ENCODE measurements around the gene RARB.

Gene RARB

DNA sequence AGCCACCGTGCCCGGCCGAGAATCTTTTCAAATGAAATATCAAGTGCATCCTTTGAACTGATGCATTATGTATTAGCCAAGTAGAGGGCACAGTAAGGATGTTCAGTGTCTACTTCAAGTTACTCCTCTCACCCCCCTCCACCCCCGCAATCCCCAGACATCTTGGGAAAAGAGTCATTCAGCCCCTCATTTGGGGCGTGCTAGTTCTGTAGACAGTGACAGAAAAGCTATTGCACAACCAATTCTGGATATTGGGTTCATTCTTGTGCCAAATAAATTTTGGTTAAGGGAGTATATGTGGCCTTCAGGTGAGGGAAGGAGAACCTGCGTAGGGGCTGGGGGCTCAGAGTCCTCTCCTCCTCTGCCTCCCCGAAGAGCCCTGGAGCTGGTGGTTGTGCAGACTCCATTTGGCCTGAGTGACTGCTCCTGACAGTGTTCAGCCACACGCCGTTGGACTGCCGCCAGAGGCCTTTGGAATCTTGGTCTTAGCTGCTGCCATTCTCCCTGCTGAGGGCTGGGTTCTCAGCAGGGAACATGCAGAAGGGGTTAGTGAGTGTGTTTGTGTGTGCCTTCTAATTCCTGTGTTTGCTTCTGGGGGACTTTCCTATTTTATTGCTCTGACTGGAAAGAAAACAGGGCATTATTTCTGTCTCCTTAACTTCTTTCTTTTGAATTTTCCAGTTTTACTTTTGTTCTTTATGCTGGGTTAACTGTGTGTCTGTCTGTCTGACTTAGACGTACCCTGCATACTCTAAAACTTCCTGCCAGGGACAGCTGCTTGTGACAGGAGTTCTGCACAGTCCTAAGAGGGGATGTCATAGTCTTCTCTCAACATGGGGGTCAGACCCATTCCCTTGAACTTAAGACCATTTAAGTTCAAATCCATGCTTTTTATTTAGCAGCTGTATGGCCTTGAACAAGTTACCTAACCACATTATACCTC, 21.0 kb downstream of the RARB start:
- no peak for DNase-seq (ENCODE audit: low read depth)

DNA sequence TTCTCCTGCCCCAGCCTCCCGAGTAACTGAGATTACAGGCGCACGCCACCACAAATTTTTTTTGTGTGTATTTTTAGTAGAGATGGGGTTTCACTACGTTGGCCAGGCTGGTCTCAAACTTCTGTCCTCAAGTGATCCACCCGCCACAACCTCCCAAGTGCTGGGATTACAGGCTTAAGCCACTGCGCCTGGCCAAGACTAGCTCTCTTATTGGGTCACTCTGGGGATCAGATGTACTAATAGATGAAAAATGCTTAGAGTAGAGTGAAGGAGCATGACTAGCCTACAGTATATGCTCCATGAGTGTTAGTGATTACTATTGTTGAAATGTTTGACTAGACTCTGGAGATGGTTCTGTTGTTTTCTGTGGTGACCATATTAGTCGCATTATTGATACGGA, 21.8 kb downstream of the RARB start:
- DNase-seq (ENCODE audit: low read depth), result no peak

DNA sequence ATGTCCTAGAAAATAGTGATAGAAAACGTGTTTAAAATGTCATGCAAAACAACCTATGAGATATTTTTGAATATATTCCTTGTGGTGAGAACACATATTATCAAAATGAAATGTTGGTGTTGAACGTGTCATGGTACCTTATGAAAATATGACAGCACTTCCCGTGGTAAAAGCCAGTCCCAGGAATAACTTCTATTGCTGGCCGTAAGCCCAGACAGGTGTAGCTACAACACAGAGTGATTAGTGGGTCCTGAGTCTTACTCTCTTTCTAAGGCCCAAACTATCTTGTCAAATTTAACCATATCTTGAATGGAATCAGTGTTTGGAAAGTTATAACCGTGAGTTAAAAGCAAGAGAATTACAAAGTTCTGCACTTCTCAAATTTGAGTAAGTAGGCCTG, 24.1 kb downstream of the RARB start:
- no peak for DNase-seq (ENCODE audit: low read depth)

DNA sequence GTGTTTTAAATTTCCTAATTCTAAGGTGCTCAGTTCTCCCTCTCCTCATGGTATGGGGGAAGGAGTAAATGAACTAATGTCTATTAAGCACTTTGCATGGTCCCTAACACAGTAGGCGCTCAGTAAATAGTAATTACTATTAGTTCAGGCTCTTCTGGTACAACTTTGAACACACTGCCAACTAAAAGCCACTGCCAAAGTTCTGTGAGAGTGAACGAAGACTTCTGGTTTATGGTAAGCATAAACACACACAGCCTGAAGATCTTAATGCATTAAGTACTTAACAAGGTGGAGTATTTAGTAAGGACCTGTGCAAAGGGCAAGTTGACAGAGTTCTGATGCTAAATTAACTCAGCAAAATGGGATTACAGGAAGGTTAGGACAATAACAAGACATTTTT, 24.7 kb downstream of the RARB start:
- DNase-seq (ENCODE audit: low read depth), result no peak

DNA sequence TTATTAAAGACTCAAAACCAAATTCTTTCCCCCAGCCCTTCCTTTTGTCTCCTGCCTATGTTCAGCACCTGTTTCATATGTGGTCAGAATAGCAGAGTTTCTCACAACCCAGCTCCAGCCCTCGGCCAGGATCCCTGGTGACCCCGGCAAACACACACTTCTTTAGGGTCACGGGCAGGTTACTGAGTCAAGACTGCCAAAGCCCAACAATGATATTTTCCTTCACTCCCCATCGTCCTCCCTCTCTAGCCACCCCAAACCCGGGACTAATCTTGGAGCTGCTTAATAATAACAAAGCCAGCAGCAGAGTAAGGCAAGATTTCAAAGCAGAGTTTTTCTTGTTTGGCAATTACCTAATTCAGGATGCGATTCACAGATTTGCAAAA, 25.5 kb downstream of the RARB start:
- DNase-seq (ENCODE audit: low read depth), result no peak

DNA sequence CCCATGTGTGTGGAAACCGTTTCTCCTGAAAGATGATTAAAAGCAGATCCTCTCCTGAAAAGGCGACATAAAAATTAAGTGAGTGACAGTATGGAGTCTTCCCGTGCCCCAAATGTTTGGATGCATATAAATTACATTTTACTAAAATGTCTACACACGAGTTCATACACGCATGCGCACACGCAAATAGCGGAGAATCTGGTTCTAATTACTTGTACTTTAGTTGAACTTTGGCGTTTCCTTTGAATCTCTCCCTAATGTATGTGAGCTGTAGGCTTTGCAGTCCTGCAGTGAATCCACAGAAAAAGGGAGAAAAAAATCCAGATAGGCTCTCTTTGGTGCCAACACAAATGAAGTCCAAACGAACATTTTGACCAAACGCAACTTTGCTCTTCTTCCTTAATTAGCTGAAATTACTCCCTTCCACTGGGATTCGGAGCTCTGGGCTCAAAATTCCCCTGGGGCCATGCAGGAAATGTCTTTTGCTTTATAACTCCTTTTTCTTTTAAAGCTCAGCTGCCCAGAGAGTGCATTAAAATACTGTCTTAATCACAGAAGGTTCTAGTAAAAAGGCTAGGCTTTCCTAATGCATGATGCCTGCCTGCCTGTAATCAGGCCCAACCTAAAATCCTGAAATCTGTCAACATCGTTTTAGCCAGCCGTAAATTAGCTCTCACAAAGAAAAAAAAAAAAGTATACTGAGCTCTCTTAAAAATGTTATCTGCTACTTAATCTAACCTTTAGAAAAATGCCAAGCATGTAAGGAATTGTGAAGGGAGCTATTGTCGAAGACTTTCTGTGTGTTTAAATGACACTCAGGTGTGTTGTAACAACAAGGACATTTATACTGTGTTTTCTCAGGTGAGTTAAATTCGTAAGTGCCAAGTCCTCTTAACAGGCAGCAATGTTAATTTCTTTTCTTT, 26.2 kb downstream of the RARB start:
- no peak for DNase-seq (ENCODE audit: low read depth)

DNA sequence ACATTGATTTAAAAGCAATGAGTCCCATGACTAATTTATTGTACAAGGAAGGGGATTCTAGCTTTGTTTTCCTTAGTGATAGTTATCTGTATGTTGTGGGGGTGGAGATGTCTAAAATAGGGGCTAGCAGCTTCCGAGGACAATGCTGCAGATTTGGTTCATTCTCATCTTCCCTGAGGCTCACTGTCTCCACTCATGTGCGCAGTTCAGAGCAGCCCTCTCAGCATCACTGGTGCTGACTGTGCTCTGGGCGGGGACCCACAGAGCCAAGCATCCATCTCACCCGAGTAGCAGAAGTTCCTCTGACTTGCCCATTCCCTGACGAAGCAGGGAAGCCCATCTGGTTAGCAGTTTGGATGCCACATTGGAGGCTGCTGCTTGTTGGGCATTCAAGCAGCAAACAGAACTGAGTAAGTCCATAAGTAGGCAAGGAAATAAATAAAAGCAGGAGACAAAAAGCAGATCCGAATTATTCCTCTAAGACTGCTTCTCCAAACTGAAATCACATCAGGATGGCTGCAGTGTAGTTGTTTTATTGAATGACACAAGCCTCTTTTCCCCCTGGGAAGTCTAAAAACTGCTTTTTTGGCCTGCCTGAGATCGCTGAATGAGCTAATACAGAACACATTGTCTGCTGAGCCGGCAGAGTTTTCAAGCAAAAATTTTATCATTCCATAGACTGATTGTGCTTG, 27.5 kb downstream of the RARB start:
- no peak for DNase-seq (ENCODE audit: low read depth)

DNA sequence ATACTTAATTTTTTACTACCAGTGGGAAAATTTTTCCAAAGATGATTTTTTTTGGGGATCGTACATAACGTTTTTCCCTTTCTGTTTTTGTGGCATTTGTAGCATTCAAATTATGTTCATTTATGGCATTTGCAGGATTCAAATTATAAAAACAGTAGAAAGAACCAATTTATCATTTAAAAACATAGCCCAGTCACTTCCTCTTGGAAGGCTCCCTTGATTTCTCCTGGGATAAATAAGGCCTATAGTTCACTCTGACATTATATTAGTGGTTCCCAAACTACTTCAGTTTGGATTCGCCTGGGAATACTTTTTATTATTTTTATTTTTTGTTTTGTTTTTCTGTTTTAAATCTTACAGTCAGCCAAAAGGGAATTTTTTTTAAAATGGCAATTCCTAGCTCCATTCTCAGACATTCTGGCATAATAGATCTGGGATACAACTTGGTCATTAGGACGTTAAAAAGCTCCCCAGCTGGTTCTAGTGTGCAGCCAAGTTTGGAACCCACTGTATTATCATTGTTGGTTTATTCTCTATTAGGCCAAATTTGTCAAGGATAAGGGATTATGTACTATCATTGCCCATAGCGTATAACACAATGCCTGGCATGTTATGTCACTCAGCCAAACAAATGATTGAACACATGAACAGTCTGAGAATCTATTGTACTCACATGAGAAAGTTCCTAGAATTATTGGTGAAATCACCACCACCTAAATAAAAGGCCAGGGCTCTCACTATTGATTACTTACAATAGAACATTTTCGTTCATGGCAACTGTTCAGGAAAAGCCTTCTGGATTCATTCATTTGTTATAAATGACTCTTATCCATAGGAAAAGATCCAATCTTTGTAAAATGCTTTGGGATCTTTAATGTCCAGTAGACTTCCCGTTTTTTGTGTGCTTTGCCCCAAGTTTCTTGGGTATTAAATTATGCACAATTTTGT, 28.9 kb downstream of the RARB start:
- no peak for DNase-seq (ENCODE audit: low read depth)

DNA sequence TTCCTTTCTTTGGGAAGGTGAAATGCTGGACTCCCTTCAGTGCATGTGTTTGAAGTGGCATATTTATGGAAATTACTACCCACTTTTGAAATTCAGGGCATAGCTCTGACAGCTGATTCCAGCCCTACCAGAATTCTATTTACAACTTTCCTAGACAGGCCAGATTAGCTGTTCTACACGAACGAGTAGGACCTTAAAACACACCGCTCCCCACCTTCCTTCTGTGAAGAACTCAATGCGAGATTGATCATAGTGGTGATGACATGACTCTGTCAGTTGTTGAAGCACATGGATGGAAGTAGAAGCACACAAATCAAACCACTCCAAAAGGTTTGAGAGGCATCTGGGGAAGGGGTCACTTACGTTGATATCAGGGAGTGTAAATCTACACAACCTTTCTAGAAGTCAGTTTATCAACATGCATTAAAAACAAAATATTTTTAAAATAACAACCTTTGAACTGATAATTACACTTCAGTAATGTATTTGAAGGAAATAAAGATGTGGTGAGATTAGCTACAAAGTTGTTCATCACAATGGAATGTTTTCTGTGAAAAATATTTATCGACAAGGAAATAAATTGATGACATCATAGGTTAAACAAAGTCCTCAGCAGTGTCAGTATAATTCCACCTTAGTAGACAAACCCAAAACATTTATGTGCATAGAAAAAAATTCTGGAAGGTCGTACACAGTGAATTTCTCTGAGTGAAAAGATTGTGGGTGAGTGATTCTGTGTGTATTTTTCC, 29.8 kb downstream of the RARB start:
- DNase-seq (ENCODE audit: low read depth), result no peak

DNA sequence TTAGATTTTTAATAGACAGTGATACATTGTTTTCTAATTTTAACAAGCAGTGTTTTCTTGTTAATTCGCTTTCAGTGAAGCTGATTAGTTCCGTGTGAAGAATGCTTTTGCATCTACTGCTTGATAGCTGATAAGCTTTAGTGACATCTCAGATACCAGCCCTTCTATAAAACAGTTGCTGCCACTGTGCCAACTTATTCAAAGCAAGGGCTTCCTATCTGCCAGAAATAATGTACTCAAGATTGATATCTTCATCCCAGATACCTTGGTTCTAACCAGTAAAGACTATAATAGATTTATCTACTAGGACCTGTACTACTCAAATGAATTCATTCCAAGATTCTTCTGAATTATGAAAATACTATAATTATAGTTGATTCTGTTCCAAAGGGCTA, 30.4 kb downstream of the RARB start:
- no peak for DNase-seq (ENCODE audit: low read depth)

DNA sequence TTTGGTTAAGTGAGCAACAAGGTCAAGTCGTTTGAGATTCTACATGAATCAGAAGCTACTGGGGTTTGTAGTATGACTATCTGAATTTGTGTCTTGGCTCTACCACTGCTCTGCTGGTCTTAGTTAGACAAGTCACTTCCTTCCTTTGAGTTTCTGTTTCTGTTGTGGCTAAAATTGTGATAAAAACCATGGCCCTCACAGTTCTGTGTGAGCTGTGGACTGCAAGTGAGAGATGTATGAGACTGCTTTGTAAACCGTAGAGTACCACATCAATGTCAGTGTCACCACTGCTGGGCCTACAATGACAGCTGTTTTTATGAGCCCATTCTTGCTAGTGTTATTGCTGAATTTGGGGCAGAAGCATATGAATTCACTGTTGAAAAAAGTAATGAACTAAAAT, 32.7 kb downstream of the RARB start:
- DNase-seq (ENCODE audit: low read depth), result no peak

DNA sequence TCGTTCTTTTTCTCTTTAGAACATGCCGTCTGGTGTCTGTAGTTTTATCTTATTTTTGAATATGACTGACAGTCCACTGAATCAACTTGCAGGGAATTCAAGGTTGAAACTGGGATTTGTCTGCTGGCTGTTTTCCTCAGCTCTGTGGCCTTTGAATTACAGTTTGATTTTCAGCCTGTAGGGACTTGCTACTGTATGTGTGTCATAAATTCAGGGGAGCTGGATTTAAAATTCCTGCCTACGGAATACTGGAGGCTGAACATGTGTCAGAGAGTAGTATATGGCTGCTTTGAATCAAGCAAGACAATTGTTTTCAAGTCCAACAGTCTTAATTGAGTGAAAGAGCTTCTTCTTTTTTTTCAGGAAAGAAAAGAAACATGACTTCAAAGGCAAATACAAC, 33.9 kb downstream of the RARB start:
- DNase-seq (ENCODE audit: low read depth), result no peak

DNA sequence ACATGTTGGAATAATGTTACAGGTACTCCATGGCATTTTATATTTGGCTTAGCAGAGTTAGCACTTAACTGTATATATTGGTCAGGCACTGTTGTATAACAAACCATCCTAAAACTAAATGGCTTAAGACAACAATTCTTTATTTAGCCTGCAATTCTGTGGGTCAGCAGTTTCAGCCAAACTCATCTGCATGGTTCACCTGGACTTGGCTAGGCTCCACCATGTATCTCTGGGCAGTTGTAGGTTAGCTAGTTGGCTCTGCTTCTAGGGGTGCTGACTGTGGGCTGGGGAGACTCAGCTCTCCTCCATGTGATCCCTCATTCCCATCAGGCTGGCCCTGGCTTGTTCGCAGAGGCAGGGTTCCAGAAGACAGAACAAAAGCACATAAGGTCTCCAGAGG, 34.4 kb downstream of the RARB start:
- DNase-seq (ENCODE audit: low read depth), result no peak

DNA sequence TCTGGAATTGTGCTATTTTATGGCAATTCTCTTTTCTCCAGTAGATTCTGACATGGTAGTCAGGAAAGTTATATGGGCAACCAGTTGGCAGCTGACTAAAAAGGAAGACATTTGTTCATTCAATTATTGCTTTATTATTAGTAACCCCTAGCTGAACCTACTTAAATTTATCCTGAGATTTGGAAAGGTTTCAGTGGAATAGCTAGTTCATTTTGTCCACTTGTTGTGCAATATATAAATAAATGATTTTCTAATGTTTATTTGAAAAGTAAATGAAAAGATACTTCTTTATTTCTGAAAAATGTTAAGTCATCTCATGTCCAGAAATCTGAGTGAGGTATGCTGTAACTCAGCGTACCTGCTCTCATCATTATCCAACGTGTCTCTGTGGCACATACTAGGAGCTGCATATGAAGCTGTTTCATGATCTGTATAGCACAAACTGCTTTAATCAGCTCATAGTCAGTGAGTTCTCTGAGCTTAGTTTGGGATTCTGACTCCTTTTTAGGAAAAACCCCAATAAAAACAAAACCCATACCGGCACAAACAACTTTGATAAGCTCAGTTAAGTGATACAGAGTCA, 35.9 kb downstream of the RARB start:
- no peak for DNase-seq (ENCODE audit: low read depth)

DNA sequence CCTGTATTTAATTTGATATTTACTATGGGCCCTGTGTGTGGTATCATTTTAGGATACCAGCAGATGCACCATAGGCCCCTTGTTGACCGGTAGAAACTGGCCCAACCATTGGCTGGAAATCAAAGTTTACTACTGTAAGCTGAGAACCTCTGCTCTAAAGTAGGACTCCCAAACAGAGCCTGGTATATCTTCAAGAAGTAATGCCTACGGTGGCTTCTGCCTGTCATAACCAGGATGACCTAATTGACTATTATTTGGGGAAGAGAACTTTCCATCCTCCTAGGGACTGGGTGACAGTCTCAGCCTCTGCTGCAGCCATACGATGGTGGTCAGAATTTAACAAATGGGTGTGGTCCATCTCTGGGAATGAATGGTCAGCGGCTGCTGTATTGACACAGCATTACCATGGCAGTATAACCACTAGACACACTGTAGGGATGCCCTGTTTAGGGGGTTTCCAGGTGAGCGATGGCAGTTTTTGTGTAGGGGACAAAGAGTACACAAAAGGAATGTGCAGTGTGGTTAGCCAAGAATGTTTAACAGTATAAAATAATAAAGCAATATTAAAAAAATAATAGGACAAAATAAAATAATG, 37.3 kb downstream of the RARB start:
- no peak for DNase-seq (ENCODE audit: low read depth)

DNA sequence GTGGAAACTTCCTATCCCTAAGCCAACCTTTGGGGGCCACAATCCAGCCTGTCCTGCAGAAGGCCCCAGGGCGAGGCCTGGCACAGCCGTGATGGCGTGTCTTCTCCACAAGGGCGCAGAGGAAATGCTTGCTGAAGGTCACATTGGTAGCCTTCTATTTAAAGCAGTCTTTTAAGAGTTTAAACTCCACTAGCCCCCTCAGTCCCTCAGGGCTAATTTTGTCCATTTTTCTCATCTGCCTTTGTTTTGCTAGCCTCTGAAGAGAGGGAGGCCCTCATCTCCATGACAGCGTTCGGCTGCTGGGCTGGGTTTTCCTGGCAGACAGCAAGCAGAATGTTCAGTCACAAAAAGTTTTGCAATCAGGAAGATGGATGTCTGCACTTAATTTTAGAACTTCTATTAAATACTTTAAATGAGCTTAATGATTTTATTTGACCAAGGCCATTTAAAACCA, 40.8 kb downstream of the RARB start:
- no peak for DNase-seq (ENCODE audit: low read depth)

DNA sequence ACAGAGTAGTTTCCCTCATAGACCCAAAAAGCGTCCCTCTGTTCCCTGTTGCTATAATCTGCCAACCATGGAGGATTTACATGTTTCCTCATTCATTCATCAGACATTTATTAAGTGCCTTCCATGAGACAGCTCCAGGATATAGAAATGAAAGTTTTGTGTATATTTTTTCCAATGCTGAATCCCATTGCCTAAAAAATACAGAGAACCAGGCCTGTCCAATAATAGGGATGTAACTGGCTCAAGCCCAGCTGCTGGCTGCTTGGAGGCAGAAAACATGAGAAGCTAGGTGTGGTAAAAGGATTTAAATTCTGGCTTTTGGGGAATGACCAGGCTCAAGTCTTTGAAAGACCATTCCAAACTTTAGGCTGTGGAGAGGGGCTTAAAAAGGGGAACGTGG, 41.5 kb downstream of the RARB start:
- DNase-seq (ENCODE audit: low read depth), result no peak

DNA sequence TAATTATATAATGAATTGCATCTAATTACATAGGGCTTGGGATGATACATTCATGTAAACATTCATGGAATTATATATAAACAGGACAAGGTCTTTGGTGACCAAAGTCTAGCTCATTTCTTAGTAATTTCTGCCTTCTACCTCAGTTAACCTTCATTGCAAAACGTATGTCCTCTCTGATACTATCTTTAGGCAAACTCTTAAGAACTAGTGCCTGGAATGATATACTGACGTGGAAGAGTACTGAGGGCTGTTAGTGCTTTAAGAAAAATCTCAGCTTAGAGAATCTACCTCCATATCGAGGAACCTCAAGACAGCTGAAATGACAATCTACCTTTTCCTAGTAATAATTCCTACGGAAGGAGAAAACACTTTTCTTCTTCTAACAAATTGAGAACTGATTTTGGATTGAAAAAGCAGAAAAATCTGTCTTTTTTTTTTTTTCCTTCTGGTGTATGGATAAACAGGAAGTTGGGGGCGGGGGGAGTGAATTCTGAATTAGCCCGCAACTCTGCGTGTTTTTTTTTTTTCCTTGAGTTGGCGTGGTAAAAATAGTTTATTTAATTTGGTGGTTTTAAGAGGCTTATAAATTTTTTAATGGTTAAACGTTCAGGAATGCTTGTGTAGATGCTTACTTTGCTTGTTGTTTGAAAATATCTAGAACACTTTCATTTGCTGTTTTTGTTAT, 43.2 kb downstream of the RARB start:
- no peak for DNase-seq (ENCODE audit: low read depth)

DNA sequence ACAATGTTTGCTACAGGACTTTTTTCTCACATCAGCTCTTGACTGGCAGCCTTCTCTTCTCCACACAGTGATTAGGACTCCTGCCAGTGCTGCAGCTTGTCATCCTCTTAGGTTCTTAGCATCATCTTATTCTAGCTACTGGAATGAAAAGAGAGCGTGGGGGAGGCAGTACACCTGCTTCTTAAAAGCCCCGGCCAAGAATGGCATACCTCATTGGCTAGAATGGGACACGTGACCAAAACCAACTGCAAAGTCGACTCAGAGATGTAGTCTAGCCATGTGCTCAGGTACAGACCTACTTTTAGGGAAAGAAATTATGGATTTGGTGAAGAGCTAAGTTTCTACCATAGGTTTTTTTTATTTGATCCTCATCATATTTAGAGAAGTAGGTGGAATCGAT, 44.1 kb downstream of the RARB start:
- no peak for DNase-seq (ENCODE audit: low read depth)
